NCI-H82 (cell line): ENCODE measurements around the gene IQGAP2.
A peak's percentile ranks its signal among the peaks of the same experiment; 100 is the strongest.
"Not testable (repeated sequence)": the region's sequence is repeated elsewhere in the genome, so short reads cannot be mapped to it uniquely, and the experiment has no call there.

Experiments used
- DNase-seq: peaks from one replicate; lab custom pipeline; 2025; lab: John Stamatoyannopoulos, UW

The IQGAP2 gene

DNA sequence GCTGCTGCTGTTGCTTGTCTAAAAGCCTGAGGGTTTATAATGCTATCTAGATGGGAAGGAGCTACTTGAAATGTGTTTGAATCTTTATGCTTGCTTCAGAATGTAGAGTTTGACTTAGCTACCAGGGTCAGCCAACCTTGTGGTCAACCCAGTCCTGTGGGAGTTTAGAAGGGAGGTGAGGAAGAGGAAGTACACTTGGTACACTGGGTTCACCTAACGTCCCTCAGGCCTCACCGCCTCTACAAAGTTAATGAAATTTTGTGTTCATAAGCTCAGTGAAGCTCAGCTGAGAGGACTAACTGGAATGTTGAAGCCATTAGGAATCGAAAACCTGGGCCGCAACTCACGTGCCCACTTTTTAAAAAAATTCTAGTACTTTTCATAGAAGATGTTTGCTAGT, 10.7 kb downstream of the IQGAP2 start:
- DNase-seq, result no peak

DNA sequence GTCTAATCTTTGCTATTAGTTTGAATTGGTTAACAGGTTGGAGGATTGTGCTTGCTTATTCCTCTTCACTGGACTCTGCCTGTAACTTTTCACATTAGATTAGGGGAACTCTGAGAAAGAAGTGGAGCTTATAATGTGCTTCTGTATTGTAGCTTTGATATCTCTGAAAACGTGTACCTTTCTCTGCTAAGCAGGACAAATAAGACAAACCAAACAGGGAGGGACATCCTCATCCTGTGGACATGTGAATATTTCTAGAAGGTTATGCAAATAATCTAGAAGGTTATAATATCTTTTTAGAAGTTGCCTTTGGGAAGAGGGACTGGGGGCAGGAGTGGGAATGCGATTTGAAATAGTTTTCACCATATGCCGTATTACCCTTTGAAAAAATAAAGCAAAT, 11.7 kb downstream of the IQGAP2 start:
- DNase-seq, result no peak

DNA sequence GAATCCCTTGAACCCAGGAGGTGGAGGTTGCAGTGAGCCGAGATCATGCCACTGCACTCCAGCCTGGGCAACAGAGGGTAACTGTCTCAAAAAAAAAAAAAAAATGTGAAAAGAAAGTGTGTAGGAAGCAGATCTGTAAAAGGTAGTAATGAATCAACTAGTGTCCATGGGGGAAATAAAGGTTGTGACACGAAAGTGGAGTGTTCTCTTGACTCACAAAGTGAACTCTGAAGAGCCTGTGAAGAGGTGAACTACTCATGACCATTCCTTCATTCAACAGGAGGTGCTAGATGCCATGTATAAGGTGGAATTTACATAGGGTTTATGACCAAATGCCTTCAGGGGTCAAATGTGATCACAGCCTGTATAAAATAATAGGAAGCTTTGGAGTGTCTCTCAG, 12.8 kb downstream of the IQGAP2 start:
- no peak for DNase-seq

DNA sequence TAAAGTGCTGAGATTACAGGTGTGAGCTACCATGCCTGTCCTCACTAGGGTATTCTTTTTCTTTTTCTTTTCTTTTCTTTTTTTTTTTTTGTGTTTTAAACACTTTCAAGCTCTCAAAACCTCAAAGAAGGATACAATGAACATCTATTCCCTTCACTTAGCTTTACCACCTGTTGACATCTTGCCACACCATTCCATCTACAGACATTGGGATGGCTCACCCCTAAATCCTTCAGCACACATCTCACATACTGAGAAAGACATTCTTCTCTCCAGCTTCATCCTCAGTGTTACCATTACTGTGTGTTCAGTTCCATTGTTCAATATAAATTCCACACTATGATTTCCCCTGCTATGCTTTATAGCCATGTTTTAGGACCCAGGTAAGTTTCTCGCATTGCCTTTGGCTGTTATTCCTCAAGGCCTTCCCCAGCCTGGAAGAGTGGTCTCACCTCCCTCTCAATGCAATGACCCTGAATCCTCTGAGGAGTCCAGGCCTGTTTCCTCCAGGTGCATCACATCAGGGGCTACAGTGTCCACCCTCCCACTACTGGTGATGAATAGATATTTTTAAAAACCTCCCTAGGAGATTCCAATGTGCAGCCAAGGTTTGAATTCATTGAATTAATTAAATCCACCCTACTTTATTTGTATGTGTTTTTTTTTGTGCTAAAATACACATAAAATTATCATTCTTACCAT, 16.7 kb downstream of the IQGAP2 start:
- no peak for DNase-seq

DNA sequence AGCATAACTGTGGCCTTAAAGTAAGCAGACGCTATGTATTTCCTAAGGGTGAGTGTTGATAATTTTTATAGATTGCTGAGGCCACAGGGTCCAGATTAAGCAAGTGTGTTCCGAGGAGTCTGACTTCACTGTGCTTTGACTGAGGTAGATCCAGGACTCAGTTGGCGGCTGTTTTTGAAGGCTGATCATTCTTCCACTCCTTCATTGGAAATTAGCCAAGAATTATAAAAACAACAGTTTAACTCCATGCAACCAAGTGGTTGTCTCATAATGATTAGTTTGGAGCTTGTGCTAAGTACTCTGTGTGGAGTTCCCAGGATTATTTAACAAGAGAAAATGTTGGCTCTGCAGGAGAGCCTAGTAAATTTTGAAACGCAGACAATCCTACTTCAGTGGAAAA, 19.1 kb downstream of the IQGAP2 start:
- no peak for DNase-seq

DNA sequence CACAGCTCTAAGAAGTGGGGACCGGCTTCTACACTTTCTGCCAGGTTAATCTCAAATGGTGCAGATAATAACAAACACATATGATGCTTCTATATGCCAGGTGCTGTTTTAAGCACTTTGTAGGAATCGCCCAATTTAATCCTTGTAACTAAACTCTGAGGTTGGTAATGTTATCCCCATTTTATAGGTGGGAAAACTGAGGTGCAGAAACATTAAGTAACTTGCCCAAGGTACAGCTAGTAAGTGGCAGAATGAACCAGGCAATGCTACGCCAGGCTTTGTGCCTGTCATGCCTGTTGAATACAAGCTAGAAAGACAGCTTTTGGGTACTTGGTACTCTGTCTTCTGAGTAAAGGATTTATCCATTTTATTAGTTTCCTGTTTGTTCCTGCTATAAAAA, 19.7 kb downstream of the IQGAP2 start:
- DNase-seq, result no peak

DNA sequence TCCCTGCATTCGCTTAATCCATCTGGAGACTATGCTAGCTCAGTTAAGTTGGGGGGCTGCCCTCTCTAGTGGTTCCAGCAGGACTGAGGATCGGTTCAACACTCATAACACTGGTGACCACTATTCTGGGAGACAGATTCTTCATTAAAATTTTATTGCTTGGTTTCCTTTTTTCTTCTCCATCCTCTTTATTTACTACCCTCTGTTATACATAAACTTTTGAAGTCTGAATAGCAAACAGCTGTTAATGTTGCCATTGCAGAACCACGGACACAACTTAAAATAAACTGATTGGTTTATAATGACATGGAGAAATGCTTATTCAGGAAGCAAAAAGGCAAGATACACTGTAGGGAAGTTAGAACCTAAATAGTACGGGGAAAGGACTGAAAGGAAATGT, 22.1 kb downstream of the IQGAP2 start:
- no peak for DNase-seq

DNA sequence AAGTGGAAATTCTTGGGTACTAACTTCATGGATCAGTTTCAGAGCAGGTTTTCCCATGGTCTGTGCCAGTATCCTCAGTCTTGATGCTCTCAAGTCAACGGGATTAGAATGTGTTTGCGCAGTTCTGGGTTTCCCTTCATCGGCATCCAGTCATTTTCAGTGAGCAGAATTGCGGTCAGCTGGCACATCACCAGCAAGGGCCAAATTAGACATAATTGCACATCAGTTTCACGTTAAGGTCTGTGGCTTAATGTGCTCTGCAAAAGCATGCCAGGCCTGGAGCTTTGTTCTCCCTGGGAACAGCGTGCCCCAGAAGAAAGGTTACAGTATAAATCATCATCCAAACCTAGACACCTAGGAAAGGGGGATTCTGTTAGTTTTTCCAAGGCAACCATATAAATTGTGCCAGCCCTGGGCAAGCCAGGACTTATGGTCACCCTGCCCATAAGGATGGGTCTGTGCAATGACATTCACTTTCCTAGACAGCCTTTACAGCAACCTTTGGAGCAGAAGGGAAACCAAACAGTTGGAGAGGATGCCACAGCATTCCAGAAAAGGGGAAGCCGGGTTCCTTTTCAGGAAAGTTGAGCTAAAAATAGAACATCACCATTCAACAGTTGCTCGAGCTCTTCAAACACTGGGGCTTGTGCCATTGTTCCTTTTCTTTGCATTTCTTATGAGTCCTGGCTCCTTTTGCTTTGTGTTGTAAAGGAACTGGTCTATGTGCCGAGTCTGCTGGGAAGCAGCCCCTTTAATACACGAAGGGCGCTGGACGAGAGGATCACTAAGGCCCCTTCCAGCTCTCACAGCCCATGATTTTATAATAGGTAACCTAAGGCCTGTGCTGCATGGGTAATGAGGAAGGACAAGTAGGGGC, 23.1 kb downstream of the IQGAP2 start:
- no peak for DNase-seq

DNA sequence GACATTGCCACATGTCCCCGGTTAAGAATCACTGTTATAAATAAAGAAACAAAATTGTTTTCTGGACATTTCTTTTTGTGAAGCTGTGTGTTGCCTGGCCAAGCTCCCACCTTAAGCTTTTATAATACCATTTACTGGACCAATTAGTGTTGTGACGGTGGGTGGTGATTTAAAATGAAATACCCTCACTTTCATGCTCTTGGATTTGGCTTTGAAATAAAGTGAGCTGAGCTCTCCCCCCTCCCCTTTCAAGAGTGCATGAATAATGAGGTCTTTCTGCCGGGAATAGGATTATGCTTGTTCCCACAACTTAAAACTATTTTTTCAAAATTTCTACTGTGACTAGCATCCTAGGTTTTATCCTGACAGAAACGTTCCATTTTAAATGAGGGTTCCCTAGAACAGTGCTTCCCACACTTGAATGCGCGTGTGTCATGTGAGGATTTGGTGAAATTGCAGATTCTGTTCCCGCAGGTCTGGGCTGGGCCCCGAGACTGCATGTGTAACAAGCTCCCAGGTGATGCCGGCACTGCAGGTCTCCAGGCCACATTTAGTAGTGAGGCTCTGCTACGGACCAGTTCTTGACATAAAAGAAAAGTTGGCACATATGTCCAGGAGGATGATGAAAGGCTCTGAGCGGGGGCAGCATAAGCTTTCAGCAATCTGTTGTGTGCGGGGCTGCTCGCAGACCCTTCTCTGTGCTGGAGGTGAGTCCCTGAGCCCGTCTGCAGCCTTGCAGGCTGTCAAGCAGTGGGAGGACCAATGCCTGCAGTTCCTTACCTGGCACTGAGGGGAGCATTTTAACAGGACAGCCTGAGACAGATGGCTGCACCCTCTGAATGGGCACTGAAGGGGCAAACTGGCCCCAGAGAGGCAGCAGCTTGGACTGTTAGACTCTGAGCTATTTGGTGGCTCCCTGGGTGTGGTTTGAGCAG, 24.4 kb downstream of the IQGAP2 start:
- peak; percentile 72 for DNase-seq

DNA sequence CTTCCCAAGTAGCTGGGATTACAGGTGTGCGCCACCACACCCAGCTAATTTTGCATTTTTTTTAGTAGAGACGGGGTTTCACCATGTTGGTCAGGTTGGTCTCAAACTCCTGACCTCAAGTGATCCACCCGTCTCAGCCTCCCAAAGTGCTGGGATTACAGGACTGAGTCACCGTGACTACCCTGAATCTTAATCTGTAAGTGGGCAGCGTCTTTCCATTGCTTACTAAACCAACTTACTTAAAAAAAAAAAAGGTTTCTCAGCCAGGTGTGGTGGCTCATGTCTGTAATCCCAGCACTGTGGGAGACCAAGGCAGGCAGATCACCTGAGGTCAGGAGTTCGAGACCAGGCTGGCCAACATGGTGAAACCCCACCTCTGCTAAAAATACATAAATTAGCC, 25.5 kb downstream of the IQGAP2 start:
- not testable (repeated sequence) for DNase-seq

DNA sequence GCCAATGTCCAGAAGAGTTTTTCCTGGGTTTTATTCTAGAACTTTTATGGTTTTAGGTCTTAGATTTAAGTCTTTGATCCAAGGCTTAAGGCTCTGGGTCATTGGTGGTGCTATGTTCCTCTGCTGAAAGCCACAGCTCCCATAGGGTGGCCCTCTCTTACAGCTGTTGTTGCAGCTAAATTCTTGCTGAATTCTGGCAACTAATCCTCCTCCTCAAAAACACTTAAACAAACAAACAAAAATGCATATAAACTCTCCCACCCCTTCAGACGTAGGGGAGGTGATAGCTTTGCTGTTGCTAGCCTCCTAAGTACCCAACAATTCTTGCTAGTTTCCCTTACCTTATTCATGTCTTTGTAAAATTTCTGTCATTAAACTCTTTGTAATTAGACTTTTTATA, 30.2 kb downstream of the IQGAP2 start:
- no peak for DNase-seq

DNA sequence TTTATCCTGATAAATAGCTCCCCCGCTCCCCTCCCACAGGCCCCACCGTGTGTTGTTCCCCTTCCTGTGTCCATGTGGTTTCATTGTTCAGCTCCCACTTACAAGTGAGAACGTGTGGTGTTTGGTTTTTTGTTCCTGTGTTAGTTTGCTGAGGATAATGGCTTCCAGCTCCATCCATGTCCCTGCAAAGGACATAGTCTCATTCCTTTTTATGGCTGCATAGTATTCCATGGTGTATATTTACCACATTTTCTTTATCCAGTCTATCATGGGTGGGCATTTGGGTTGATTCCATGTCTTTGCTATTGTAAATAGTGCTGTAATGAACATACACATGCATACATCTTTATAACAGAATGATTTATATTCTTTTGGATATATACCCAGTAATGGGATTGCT, 34.4 kb downstream of the IQGAP2 start:
- DNase-seq, result not testable (repeated sequence)

DNA sequence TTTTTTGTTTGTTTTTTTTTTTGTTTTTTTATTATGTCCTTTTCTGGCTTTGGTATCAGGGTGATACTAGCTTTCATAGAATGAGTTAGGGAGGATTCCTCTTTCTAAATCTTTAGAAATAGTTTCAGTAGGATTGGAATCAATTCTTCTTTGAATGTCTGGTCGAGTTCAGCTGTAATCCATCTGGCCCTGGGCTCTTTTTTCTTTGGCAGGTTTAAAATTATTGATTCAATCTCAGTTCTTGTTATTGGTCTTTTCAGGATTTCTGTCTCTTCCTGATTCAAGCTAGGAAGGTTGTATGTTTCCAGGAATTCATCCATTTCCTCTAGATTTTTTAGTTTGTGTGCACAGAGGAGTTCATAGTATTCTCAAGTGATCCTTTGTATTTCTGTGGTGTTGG, 34.9 kb downstream of the IQGAP2 start:
- no peak for DNase-seq

DNA sequence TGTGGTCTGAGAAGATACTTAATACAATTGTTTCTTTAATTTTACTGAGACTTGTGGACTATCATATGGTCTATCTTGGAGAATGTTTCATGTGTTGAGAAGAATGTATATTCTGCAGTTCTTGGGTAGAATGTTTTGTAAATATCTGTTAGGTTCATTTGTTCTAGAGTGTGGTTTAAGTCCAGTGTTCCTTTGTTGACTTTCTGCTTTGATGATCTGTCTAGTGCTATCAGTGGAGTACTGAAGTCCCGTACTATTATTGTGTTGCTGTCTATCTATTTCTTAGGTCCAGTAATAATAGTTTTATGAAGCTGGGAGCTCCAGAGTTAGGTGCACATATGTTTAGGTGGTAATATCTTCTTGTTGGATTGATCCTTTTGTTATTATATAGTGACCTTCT, 36.1 kb downstream of the IQGAP2 start:
- no peak for DNase-seq

DNA sequence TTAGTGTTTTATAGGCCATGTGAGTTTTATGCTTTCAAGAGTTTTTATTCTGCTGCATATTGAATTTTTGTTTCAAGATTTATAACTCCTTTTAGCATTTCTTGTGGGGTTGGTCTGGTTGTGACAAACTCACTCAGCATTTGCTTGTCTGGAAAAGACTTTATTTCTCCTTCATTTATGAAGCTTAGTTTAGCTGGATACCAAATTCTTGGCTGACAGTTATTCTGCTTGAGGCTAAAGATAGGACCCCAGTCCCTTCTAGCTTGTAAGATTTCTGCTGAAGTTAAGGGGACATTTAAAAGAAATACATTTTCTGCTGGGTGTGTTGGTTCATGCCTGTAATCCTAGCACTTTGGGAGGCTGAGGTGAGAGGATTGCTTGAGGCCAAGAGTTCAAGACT, 36.8 kb downstream of the IQGAP2 start:
- DNase-seq, result no peak

DNA sequence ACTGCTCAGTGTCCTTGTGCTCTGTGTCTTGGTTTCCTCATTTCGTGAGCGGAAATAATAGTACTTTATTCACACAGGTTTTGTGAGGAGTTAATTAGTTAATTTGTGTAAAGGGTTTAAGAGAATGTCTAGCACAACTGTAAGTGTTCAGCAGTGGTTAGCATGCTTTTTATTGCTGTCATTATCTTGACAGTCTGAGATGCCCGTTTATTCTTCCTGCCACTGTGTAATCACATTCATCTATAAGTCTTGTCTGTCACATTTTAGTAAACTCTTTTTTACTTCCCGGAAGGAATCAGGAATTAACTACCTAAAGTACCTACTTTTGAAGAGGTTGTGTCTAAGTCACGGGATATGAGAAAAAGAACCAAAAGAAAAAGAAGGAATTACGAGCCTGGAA, 38.0 kb downstream of the IQGAP2 start:
- DNase-seq, result no peak

DNA sequence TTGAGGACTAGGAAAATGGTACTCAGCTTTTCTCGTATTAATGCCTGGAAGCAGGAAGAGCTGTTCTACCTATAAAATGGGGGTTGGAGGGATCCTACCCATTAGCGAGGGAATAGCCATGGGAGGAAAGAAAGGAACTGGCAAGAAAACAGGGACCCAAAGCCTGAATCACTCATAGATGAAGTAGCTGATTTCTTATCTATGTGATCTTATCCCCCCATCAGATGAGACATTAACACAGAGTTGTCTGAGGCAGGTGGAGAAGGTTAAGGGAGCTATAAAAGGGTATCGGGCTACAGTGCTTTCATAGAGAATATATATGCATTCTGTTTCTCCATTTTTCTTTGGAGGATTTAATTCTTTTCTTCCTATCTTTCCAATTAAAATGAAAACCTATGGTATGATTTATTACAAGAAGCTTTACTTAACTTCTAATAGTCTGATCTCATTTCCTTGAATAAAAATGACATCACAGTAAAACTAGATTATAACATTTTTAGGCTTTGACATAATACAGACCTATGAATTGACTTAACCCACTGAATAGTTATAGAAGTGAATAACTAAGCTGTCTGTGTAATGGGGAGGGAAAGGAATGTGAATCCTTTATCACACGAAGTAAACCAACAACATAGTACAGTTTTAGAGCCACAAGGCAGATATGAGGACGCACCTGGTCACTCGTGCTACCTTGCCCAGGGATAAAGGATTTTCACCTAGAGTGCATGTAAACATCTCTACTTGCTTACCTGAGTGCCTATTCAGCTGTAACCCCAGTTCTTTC, 39.0 kb downstream of the IQGAP2 start:
- no peak for DNase-seq

DNA sequence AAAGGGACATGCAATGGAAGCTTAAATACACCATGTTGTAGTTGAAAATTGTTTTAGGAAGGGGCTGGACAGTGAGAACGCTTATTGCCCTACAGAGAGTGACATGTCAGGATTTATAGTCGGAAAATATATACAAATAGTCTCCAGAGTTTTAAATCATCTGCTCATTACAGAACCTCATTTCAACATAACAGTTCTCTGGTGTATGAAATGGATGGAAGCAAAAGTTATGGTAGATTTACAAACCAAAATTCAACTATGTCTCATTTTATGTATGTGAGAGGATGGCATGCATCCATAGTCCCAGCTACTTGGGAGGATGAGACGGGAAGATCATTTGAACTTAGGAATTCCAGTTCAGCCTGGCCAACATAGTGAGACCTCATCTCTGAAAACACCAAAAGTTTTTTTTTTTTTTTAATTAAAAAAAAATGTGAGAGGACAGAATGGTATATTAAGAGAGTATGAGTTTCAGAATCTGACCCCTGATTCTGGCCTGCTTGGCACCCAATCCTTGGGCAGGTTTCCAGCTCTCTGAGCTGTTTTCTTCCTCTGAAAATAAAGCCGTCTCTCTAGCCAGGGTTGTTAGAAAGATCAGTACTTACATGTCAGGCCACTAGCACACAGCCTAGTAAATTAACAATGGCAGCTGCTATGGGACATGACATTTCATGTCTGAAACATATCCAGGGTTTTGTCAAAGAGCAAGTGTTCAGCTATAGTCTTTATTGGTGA, 40.1 kb downstream of the IQGAP2 start:
- no peak for DNase-seq

DNA sequence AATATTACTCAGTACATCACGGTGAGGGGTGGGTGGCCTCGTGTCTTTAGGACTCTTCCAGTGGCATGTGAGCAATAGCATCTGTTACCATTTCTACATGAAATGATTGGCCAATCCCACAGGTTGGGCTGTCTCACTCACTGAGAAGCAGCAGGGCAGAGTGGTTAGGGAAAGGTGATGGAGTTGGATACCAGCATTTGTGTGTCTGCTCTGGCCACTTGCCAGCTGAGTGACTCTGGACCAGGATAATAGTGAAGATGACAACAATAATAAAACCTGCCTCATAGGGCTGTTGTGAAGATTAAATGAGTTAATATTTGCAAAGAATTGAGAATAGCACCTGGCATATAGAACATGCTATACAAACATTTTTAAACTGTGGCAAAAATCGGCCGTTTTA, 42.0 kb downstream of the IQGAP2 start:
- DNase-seq, result no peak

DNA sequence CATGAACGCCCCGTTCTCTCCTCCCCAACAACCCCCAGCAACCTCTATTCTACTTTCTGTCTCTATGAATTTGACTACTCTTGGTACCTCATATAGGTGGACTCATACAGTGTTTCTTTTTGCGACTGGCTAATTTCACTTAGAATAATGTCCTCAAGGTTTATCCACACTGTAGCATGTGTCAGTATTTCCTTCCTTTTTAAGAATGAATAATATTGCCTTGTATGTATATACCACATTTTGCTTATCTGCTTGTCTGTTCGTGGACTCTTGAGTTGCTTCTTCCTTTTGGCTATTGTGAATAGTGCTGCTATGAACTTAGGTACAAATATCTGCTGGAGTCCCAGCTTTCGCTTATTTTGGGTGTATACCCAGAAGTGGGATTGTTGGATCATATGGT, 42.7 kb downstream of the IQGAP2 start:
- no peak for DNase-seq

DNA sequence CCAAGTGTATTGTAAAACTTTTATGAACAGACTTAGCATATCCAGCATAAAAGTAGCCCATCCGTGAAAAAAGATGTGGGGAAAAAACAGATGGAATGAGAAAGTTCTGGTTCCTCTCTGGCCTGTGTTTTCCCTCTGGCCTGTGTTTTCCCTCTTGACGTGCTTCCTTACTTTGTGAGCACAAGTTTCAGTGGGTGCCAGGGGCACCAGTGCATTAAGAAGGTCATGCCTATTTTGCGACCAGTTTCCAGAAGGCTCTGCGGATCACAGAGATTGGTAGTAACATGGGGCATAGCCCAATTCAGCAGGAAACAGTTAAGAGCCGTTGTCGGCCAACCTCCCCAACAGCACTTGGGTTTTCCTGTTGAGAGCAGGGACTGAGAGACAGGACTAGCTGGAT, 43.7 kb downstream of the IQGAP2 start:
- DNase-seq, result no peak
